Mucosa of rectum (tissue), 2 donors: Measurements from ENCODE around the gene RNH1.

Experiments used
- H3K27ac ChIP-seq, 2 donors: one replicate each; pipeline ENCODE4 v1.7.0; 2013; ENCODE audit warnings: inconsistent platforms in 2 of 2, low read depth in 2 of 2, low read length in 2 of 2
- H3K27me3 ChIP-seq, 2 donors: one replicate each; pipeline ENCODE4 v1.7.0; 2013; ENCODE audit warnings: low read length in 2 of 2; ENCODE audit not compliant: control insufficient read depth in 2 of 2, insufficient read depth in 2 of 2
- H3K36me3 ChIP-seq, 2 donors: one replicate each; pipeline ENCODE4 v1.7.0; 2013; ENCODE audit warnings: low read length in 2 of 2; ENCODE audit not compliant: control insufficient read depth in 2 of 2, insufficient read depth in 2 of 2
- H3K4me1 ChIP-seq, 2 donors: one replicate each; pipeline ENCODE4 v1.7.0; 2013; ENCODE audit warnings: low read length in 2 of 2, mild to moderate bottlenecking in 1 of 2; ENCODE audit not compliant: control insufficient read depth in 2 of 2, insufficient read depth in 2 of 2
- H3K4me3 ChIP-seq, 2 donors: one replicate each; pipeline ENCODE4 v1.7.0; 2013; ENCODE audit warnings: low read length in 2 of 2
- H3K9ac ChIP-seq, 2 donors: one replicate each; pipeline ENCODE4 v1.7.0; 2013; ENCODE audit warnings: low read length in 2 of 2, low read depth in 1 of 2, mild to moderate bottlenecking in 1 of 2
- H3K9me3 ChIP-seq, 2 donors: one replicate each; pipeline ENCODE4 v1.7.0; 2013; ENCODE audit warnings: low read length in 2 of 2; ENCODE audit not compliant: control insufficient read depth in 2 of 2
- donor health status: healthy.
- donor health status: Normal muscosa, but diverticular disease.

RNH1 gene

GRCh38 chr11:468036-468435 is 39.0 kb downstream of the RNH1 start:
- peaks cover 3 to 4% of the 10 kb centered on the region in 2 donors for H3K36me3 ChIP-seq
- H3K27me3 ChIP-seq: no peaks in the 10 kb centered on the region
- H3K4me3 ChIP-seq: no peak overlapping the region
- H3K9me3 ChIP-seq: no peaks in the 10 kb centered on the region
- no peak overlapping the region for H3K27ac ChIP-seq
- peaks cover 9% of the 10 kb centered on the region in 2 donors for H3K4me1 ChIP-seq
- no peak overlapping the region for H3K9ac ChIP-seq

GRCh38 chr11:465896-466530 is 41.0 kb downstream of the RNH1 start:
- no peaks in the 10 kb centered on the region for H3K27me3 ChIP-seq
- H3K27ac ChIP-seq: no peak overlapping the region

GRCh38 chr11:464316-464715 is 42.7 kb downstream of the RNH1 start:
- Histone ChIP-seq H3K27ac (no peak overlapping the region), H3K36me3 (peaks cover 4 to 12% of the 10 kb centered on the region in 2 donors), H3K27me3 (no peaks in the 10 kb centered on the region), H3K4me1 (peaks cover 0 to under 1% of the 10 kb centered on the region in 2 donors), H3K9me3 (no peaks in the 10 kb centered on the region), H3K9ac (no peak overlapping the region), H3K4me3 (no peak overlapping the region)

More at GRCh38 chr11:465896-466530, 41.0 kb downstream of the RNH1 start:
- Histone ChIP-seq H3K9ac (no peak overlapping the region), H3K4me1 (peaks cover 9% of the 10 kb centered on the region in 2 donors), H3K36me3 (peaks cover 4 to 12% of the 10 kb centered on the region in 2 donors), H3K9me3 (no peaks in the 10 kb centered on the region), H3K4me3 (no peak overlapping the region)

- no peak overlapping the region for H3K9ac ChIP-seq
- H3K36me3 ChIP-seq: peaks cover 6 to 12% of the 10 kb centered on the region in 2 donors
- H3K27ac ChIP-seq: no peak overlapping the region
- no peak overlapping the region for H3K4me3 ChIP-seq
- no peaks in the 10 kb centered on the region for H3K4me1 ChIP-seq
- H3K27me3 ChIP-seq: no peaks in the 10 kb centered on the region
- no peaks in the 10 kb centered on the region for H3K9me3 ChIP-seq
These were observed 44.7 kb downstream of the RNH1 start for GRCh38 chr11:462107-462890.

GRCh38 chr11:461626-462025 is 45.4 kb downstream of the RNH1 start:
- H3K27ac ChIP-seq: no peak overlapping the region
- no peaks in the 10 kb centered on the region for H3K4me1 ChIP-seq
- no peaks in the 10 kb centered on the region for H3K27me3 ChIP-seq
- no peaks in the 10 kb centered on the region for H3K9me3 ChIP-seq
- no peak overlapping the region for H3K9ac ChIP-seq
- peaks cover 6 to 12% of the 10 kb centered on the region in 2 donors for H3K36me3 ChIP-seq
- H3K4me3 ChIP-seq: no peak overlapping the region

GRCh38 chr11:460331-461199 is 46.5 kb downstream of the RNH1 start:
- no peak overlapping the region for H3K27ac ChIP-seq

GRCh38 chr11:459511-460220 is 47.4 kb downstream of the RNH1 start:
- Histone ChIP-seq H3K4me3 (no peak overlapping the region), H3K4me1 (no peaks in the 10 kb centered on the region), H3K36me3 (peaks cover 2 to 10% of the 10 kb centered on the region in 2 donors), H3K27ac (no peak overlapping the region), H3K9ac (no peak overlapping the region), H3K27me3 (no peaks in the 10 kb centered on the region), H3K9me3 (no peaks in the 10 kb centered on the region)

More at GRCh38 chr11:460331-461199, 46.5 kb downstream of the RNH1 start:
- no peaks in the 10 kb centered on the region for H3K27me3 ChIP-seq
- H3K9me3 ChIP-seq: no peaks in the 10 kb centered on the region
- H3K4me3 ChIP-seq: no peak overlapping the region
- no peaks in the 10 kb centered on the region for H3K4me1 ChIP-seq
- H3K9ac ChIP-seq: no peak overlapping the region
- H3K36me3 ChIP-seq: peaks cover 6 to 12% of the 10 kb centered on the region in 2 donors

GRCh38 chr11:457111-457760 is 49.8 kb downstream of the RNH1 start:
- Histone ChIP-seq H3K9ac (no peak overlapping the region), H3K27me3 (no peaks in the 10 kb centered on the region), H3K36me3 (peaks cover 11 to 16% of the 10 kb centered on the region in 2 donors), H3K9me3 (no peaks in the 10 kb centered on the region), H3K27ac (no peak overlapping the region), H3K4me1 (no peaks in the 10 kb centered on the region), H3K4me3 (no peak overlapping the region)

GRCh38 chr11:456533-456932 is 50.5 kb downstream of the RNH1 start:
- no peak overlapping the region for H3K27ac ChIP-seq

More at GRCh38 chr11:456533-456932, 50.5 kb downstream of the RNH1 start:
- Histone ChIP-seq H3K4me1 (peaks cover 0 to 3% of the 10 kb centered on the region in 2 donors), H3K9ac (no peak overlapping the region), H3K27me3 (no peaks in the 10 kb centered on the region), H3K4me3 (no peak overlapping the region), H3K36me3 (peaks cover 11 to 13% of the 10 kb centered on the region in 2 donors), H3K9me3 (no peaks in the 10 kb centered on the region)
